ENCODE data around the gene ADK. TPM values are rescaled to one million over a fixed set of nuclear protein-coding genes. Genes with fewer than 3 reads are reported as not detected.
"Not testable (repeated sequence)": the region's sequence is repeated elsewhere in the genome, so short reads cannot be mapped to it uniquely, and the experiment has no call there.

Gene ADK
- total RNA-seq, 1 donor from 2014 or later: 64.5 TPM

- intact Hi-C loops (cut with micrococcal nuclease): no loop called here
- no peak for DNase-seq (ENCODE audit: low spot score)
- Mint-ChIP-seq H3K27ac (no peak overlapping the region), H3K9me3 (peaks cover 12% of the 10 kb centered on the region), H3K4me1 (ENCODE audit: low read depth) (no peaks in the 10 kb centered on the region), H3K36me3 (ENCODE audit: low read depth) (peaks cover 31% of the 10 kb centered on the region), H3K4me3 (ENCODE audit: low read depth) (no peak overlapping the region), H3K27me3 (ENCODE audit: low read depth) (no peaks in the 10 kb centered on the region)
Measured at GRCh38 chr10:74483356-74483755, 332.3 kb downstream of the ADK start.

- Mint-ChIP-seq H3K27ac (no peak overlapping the region), H3K27me3 (ENCODE audit: low read depth) (no peaks in the 10 kb centered on the region), H3K4me3 (ENCODE audit: low read depth) (no peak overlapping the region), H3K9me3 (peaks cover 12% of the 10 kb centered on the region), H3K36me3 (ENCODE audit: low read depth) (peaks cover 31% of the 10 kb centered on the region), H3K4me1 (ENCODE audit: low read depth) (no peaks in the 10 kb centered on the region)
- intact Hi-C loops (cut with micrococcal nuclease): no loop called here
- DNase-seq (ENCODE audit: low spot score): no peak
Measured at GRCh38 chr10:74485283-74485682, 334.3 kb downstream of the ADK start.

- H3K36me3 Mint-ChIP-seq (ENCODE audit: low read depth): peaks cover 30% of the 10 kb centered on the region
- H3K27me3 Mint-ChIP-seq (ENCODE audit: low read depth): no peaks in the 10 kb centered on the region
- H3K9me3 Mint-ChIP-seq: peaks cover 12% of the 10 kb centered on the region
- intact Hi-C loops (cut with micrococcal nuclease): no loop called here
- H3K27ac Mint-ChIP-seq: no peak overlapping the region
- DNase-seq (ENCODE audit: low spot score): no peak
- no peak overlapping the region for H3K4me3 Mint-ChIP-seq (ENCODE audit: low read depth)
- H3K4me1 Mint-ChIP-seq (ENCODE audit: low read depth): peaks cover 1% of the 10 kb centered on the region
Measured at GRCh38 chr10:74486659-74487058, 335.6 kb downstream of the ADK start.

GRCh38 chr10:74488907-74489306 is 337.9 kb downstream of the ADK start:
- DNase-seq (ENCODE audit: low spot score): no peak
- Mint-ChIP-seq H3K27ac (no peak overlapping the region), H3K4me1 (ENCODE audit: low read depth) (peaks cover 2% of the 10 kb centered on the region), H3K4me3 (ENCODE audit: low read depth) (no peak overlapping the region), H3K27me3 (ENCODE audit: low read depth) (no peaks in the 10 kb centered on the region), H3K36me3 (ENCODE audit: low read depth) (peaks cover 12% of the 10 kb centered on the region), H3K9me3 (no peaks in the 10 kb centered on the region)
- intact Hi-C loops (cut with micrococcal nuclease): no loop called here

GRCh38 chr10:74490551-74490950 is 339.5 kb downstream of the ADK start:
- H3K4me3 Mint-ChIP-seq (ENCODE audit: low read depth): no peak overlapping the region
- peaks cover 2% of the 10 kb centered on the region for H3K4me1 Mint-ChIP-seq (ENCODE audit: low read depth)
- peaks cover 4% of the 10 kb centered on the region for H3K36me3 Mint-ChIP-seq (ENCODE audit: low read depth)
- peaks cover under 1% of the 10 kb centered on the region for H3K9me3 Mint-ChIP-seq
- H3K27ac Mint-ChIP-seq: no peak overlapping the region
- intact Hi-C loops (cut with micrococcal nuclease): no loop called here
- no peaks in the 10 kb centered on the region for H3K27me3 Mint-ChIP-seq (ENCODE audit: low read depth)
- no peak for DNase-seq (ENCODE audit: low spot score)

GRCh38 chr10:74491014-74491413 is 340.0 kb downstream of the ADK start:
- peaks cover 8% of the 10 kb centered on the region for H3K36me3 Mint-ChIP-seq (ENCODE audit: low read depth)
- H3K9me3 Mint-ChIP-seq: peaks cover 5% of the 10 kb centered on the region
- no peaks in the 10 kb centered on the region for H3K27me3 Mint-ChIP-seq (ENCODE audit: low read depth)
- peaks cover 2% of the 10 kb centered on the region for H3K4me1 Mint-ChIP-seq (ENCODE audit: low read depth)
- H3K4me3 Mint-ChIP-seq (ENCODE audit: low read depth): no peak overlapping the region
- DNase-seq (ENCODE audit: low spot score): no peak
- intact Hi-C loops (cut with micrococcal nuclease): no loop called here
- H3K27ac Mint-ChIP-seq: no peak overlapping the region

GRCh38 chr10:74496276-74496675 is 345.3 kb downstream of the ADK start:
- H3K27me3 Mint-ChIP-seq (ENCODE audit: low read depth); DNase-seq (ENCODE audit: low spot score); intact Hi-C loops (cut with micrococcal nuclease); H3K27ac Mint-ChIP-seq; H3K4me3 Mint-ChIP-seq (ENCODE audit: low read depth): not testable (repeated sequence)
- Mint-ChIP-seq H3K4me1 (ENCODE audit: low read depth) (peaks cover 16% of the 10 kb centered on the region), H3K36me3 (ENCODE audit: low read depth) (peaks cover 37% of the 10 kb centered on the region), H3K9me3 (peaks cover 32% of the 10 kb centered on the region)

GRCh38 chr10:74498664-74499063 is 347.6 kb downstream of the ADK start:
- H3K27me3 Mint-ChIP-seq (ENCODE audit: low read depth); DNase-seq (ENCODE audit: low spot score); H3K27ac Mint-ChIP-seq; H3K4me3 Mint-ChIP-seq (ENCODE audit: low read depth); intact Hi-C loops (cut with micrococcal nuclease): not testable (repeated sequence)
- Mint-ChIP-seq H3K4me1 (ENCODE audit: low read depth) (peaks cover 34% of the 10 kb centered on the region), H3K9me3 (peaks cover 32% of the 10 kb centered on the region), H3K36me3 (ENCODE audit: low read depth) (peaks cover 45% of the 10 kb centered on the region)

GRCh38 chr10:74500026-74500704 is 349.1 kb downstream of the ADK start:
- H3K27me3 Mint-ChIP-seq (ENCODE audit: low read depth): no peaks in the 10 kb centered on the region
- intact Hi-C loops (cut with micrococcal nuclease): loop anchor here (1.0 to 5.0 kb wide), 2 partner anchors 136 to 297 kb away; no protein-coding TSS in a partner anchor
- H3K9me3 Mint-ChIP-seq: peaks cover 39% of the 10 kb centered on the region
- DNase-seq (ENCODE audit: low spot score): no peak
- peak overlapping the region; percentile 78 for H3K27ac Mint-ChIP-seq
- peaks cover 54% of the 10 kb centered on the region for H3K36me3 Mint-ChIP-seq (ENCODE audit: low read depth)
- no peak overlapping the region for H3K4me3 Mint-ChIP-seq (ENCODE audit: low read depth)
- H3K4me1 Mint-ChIP-seq (ENCODE audit: low read depth): peaks cover 40% of the 10 kb centered on the region

- Mint-ChIP-seq H3K9me3 (peaks cover 42% of the 10 kb centered on the region), H3K4me1 (ENCODE audit: low read depth) (peaks cover 42% of the 10 kb centered on the region), H3K27me3 (ENCODE audit: low read depth) (no peaks in the 10 kb centered on the region), H3K27ac (no peak overlapping the region), H3K36me3 (ENCODE audit: low read depth) (peaks cover 57% of the 10 kb centered on the region), H3K4me3 (ENCODE audit: low read depth) (no peak overlapping the region)
- intact Hi-C loops (cut with micrococcal nuclease): loop anchor here (1.0 to 5.0 kb wide), 2 partner anchors 137 to 296 kb away; no protein-coding TSS in a partner anchor
- DNase-seq (ENCODE audit: low spot score): no peak
Measured at GRCh38 chr10:74500816-74501215, 349.8 kb downstream of the ADK start.

- Mint-ChIP-seq H3K27ac (peak overlapping the region; percentile 44), H3K4me1 (ENCODE audit: low read depth) (peaks cover 42% of the 10 kb centered on the region), H3K9me3 (peaks cover 30% of the 10 kb centered on the region), H3K27me3 (ENCODE audit: low read depth) (no peaks in the 10 kb centered on the region), H3K36me3 (ENCODE audit: low read depth) (peaks cover 55% of the 10 kb centered on the region), H3K4me3 (ENCODE audit: low read depth) (no peak overlapping the region)
- DNase-seq (ENCODE audit: low spot score): no peak
- intact Hi-C loops (cut with micrococcal nuclease): loop anchor here (1.0 to 5.0 kb wide), 2 partner anchors 82 to 294 kb away; no protein-coding TSS in a partner anchor
Measured at GRCh38 chr10:74502963-74503608, 352.1 kb downstream of the ADK start.

GRCh38 chr10:74507951-74508350 is 356.9 kb downstream of the ADK start:
- H3K4me3 Mint-ChIP-seq (ENCODE audit: low read depth): no peak overlapping the region
- peaks cover 75% of the 10 kb centered on the region for H3K36me3 Mint-ChIP-seq (ENCODE audit: low read depth)
- intact Hi-C loops (cut with micrococcal nuclease): no loop called here
- peaks cover 54% of the 10 kb centered on the region for H3K9me3 Mint-ChIP-seq
- no peak for DNase-seq (ENCODE audit: low spot score)
- no peaks in the 10 kb centered on the region for H3K27me3 Mint-ChIP-seq (ENCODE audit: low read depth)
- H3K27ac Mint-ChIP-seq: no peak overlapping the region
- H3K4me1 Mint-ChIP-seq (ENCODE audit: low read depth): peaks cover 15% of the 10 kb centered on the region

GRCh38 chr10:74510594-74510993 is 359.6 kb downstream of the ADK start:
- H3K36me3 Mint-ChIP-seq (ENCODE audit: low read depth): peaks cover 83% of the 10 kb centered on the region
- H3K9me3 Mint-ChIP-seq: peaks cover 67% of the 10 kb centered on the region
- intact Hi-C loops (cut with micrococcal nuclease): no loop called here
- no peak overlapping the region for H3K4me3 Mint-ChIP-seq (ENCODE audit: low read depth)
- no peak for DNase-seq (ENCODE audit: low spot score)
- H3K27ac Mint-ChIP-seq: no peak overlapping the region
- H3K4me1 Mint-ChIP-seq (ENCODE audit: low read depth): no peaks in the 10 kb centered on the region
- H3K27me3 Mint-ChIP-seq (ENCODE audit: low read depth): no peaks in the 10 kb centered on the region

All from activated T-helper 2 cell treated with anti-CD3 and anti-CD28 coated beads, Interferon-gamma antibody, Interleukin-2, Interleukin-4, amounts not matched to agents 10 μg/mL and 5 μg/mL and 100 μg/mL, durations not matched to agents 14 hours and 24 hours and 36 hours (primary cell).